Heart left ventricle (tissue), 16 donors: ENCODE measurements around the gene NAALADL2. TPM values are rescaled to one million over a fixed set of nuclear protein-coding genes. Genes with fewer than 3 reads are reported as not detected.

ENCODE experiments used
- ATAC-seq, 4 donors: fragments of 200-7000 bp; cut with Tn5 transposase; one replicate each; pipeline ENCODE4 v1.9.1; 2020 to 2022; ENCODE audit warnings: moderate library complexity in 4 of 4, mild to moderate bottlenecking in 3 of 4, moderate number of reproducible peaks in 1 of 4
- DNase-seq, 5 donors: peaks; one replicate each; pipeline ENCODE4 v3.0.0-alpha.2; 2020
- H3K27ac ChIP-seq, 12 donors: fragments of 200-600 bp; sonication (generic) in 4 of 12; one replicate each; pipeline versions ENCODE4 v1.5.0 to v1.8.0; 2016 to 2022; ENCODE audit warnings: mild to moderate bottlenecking in 2 of 12
- H3K27me3 ChIP-seq, 9 donors: fragments of 200-600 bp; sonication (generic) in 2 of 9; one replicate each; pipeline versions ENCODE4 v1.5.1 to v1.8.0; 2016 to 2022; ENCODE audit warnings: mild to moderate bottlenecking in 3 of 9
- H3K36me3 ChIP-seq, 9 donors: fragments of 200-600 bp; sonication (generic) in 2 of 9; one replicate each; pipeline versions ENCODE4 v1.5.0 to v1.8.0; 2018 to 2022; ENCODE audit warnings: mild to moderate bottlenecking in 2 of 9
- H3K4me1 ChIP-seq, 12 donors: fragments of 200-600 bp; sonication (generic) in 4 of 12; one replicate each; pipeline versions ENCODE4 v1.5.0 to v1.8.0; 2016 to 2022; ENCODE audit warnings: mild to moderate bottlenecking in 3 of 12
- H3K4me3 ChIP-seq, 12 donors: fragments of 200-600 bp; sonication (generic) in 4 of 12; one replicate each; pipeline versions ENCODE4 v1.5.0 to v1.8.0; 2017 to 2022; ENCODE audit warnings: mild to moderate bottlenecking in 9 of 12, moderate library complexity in 4 of 12
- H3K9me3 ChIP-seq, 12 donors: fragments of 200-600 bp; sonication (generic) in 4 of 12; one replicate each; pipeline versions ENCODE4 v1.5.0 to v1.8.0; 2016 to 2022; ENCODE audit warnings: mild to moderate bottlenecking in 1 of 12
- POLR2A ChIP-seq, 2 donors: fragments of 450-650 bp; IDR thresholded peaks; one replicate each; pipeline ENCODE4 v1.6.1; 2017; ENCODE audit warnings: antibody characterized with exemption in 2 of 2, mild to moderate bottlenecking in 2 of 2, moderate library complexity in 2 of 2
- WGBS, 4 donors: extraction: QIAGEN DNeasy Blood & Tissue Kit in 2 of 4; methylation state at CpG; one replicate each; pipeline versions ENCODE4 v1.1.5 to v1.1.7; 2013 to 2018; 5-methylcytosine and 5-hydroxymethylcytosine counted together
- intact Hi-C, 10 donors: fragments of 100-400 bp; cut with DNase I; formaldehyde crosslinking; loops; one replicate each; pipeline versions ENCODE4 v1.11.1 to v1.14.2; 2022
- polyA plus RNA-seq, 2 donors: library from polyadenylated mRNA; stranded (reverse); fragments of 200-250 nt; gene quantifications; one replicate each; pipeline ENCODE4 v1.2.3, GENCODE V29; 2013
- total RNA-seq, 9 donors: library from RNA; depleted of rRNA in 2 of 9; stranded (reverse); fragments of >200 nt in 2 of 9; fragmentation: NEBNext Ultra II Directional in 3 of 9; extraction: Animal tissue kit (Norgen Biotek cat#: 25700) in 3 of 9; gene quantifications; one replicate each; pipeline versions ENCODE4 v1.1.0 to v1.2.4, GENCODE V29; 2016 to 2023
- TF ChIP-seq, protein P1 (sequence below), 12 donors: fragments of 200-600 bp; sonication (generic) in 4 of 12; IDR thresholded peaks; one replicate each; pipeline versions ENCODE4 v1.5.0 to v1.8.0; 2018 to 2022; ENCODE audit warnings: antibody characterized with exemption in 12 of 12, mild to moderate bottlenecking in 5 of 12
- donor health status: ischemic (EF 13 %, LVEDD 7.1; RV severe dilation, severe dysfunction).
- donor health status: healthy with polysubstance abuse.
- donor health status: DM: no; HTN: yes; CAD: no.
- donor health status: DM: no; HTN: no; CAD: no.
- donor health status: ischemic (EF 25% LVEDD 6.9; RV normal size, moderate dysfunction).
- donor health status: ischemic (EF 25% LVEDD 5.7; RV mildly dilated, moderate dysfunction).
- donor health status: healthy.
- donor health status: DM: yes; HTN: yes; CAD: no.
- donor health status: ischemic (EF 35%, LVEDD 5.7; RV mildly dilated, moderate dysfunction).
- donor health status: nonischemic (EF 11% LVEDD 7.7; RV severe dilation, severe dysfunction).
- donor health status: DM: yes; HTN: yes; CAD: no.
- donor health status: PGD.
- donor health status: ischemic (EF 29% LVEDD 5.4; RV normal size, mild dysfunction).
- donor health status: nonischemic (EF 23%, LVEDD 6.1; RV moderate dilation, normal function).

NAALADL2 gene
- total and polyA plus RNA-seq, 11 donors, result 0.23 to 8.5 (median 3.0) TPM

DNA sequence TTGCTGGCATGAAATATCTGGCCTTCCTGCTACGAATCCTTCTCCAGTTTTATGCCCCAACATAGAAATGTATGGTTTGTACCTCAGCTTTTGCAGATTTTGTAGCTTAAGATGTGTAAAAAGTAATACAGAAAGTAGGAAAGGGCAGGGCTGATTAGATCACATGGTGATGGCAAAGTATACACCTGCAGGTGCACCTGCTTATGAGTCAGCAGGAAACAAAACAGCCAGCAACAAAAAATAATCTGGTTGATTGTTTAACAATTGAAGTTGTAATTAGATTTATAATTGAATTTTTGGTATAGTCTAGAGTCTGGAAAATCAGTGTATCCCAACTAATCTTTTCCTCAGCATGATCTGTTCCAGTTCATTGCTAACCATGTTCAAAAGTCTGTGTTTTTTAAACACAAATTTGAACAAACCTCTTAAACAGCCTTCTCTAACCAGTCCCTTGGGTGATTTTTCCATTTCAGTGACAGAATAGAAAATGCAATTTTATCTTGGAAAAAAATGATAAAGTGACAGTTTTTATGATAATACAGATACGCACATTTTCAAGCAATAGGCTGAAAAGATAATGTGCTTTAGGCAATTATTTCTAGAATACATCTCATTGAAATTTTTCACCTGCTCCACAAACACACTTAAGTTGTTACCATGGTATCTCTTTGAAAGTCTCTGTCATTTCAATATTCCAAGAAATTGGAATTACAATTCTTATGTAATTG, 477.4 kb downstream of the NAALADL2 start:
- Histone ChIP-seq H3K27ac (no peak overlapping the region), H3K4me1 (no peaks in the 10 kb centered on the region), H3K4me3 (no peak overlapping the region), H3K27me3 (no peaks in the 10 kb centered on the region), H3K36me3 (no peaks in the 10 kb centered on the region), H3K9me3 (no peaks in the 10 kb centered on the region)
- ATAC-seq (no peak), DNase-seq (no peak)
- TF ChIP-seq, protein P1, sequence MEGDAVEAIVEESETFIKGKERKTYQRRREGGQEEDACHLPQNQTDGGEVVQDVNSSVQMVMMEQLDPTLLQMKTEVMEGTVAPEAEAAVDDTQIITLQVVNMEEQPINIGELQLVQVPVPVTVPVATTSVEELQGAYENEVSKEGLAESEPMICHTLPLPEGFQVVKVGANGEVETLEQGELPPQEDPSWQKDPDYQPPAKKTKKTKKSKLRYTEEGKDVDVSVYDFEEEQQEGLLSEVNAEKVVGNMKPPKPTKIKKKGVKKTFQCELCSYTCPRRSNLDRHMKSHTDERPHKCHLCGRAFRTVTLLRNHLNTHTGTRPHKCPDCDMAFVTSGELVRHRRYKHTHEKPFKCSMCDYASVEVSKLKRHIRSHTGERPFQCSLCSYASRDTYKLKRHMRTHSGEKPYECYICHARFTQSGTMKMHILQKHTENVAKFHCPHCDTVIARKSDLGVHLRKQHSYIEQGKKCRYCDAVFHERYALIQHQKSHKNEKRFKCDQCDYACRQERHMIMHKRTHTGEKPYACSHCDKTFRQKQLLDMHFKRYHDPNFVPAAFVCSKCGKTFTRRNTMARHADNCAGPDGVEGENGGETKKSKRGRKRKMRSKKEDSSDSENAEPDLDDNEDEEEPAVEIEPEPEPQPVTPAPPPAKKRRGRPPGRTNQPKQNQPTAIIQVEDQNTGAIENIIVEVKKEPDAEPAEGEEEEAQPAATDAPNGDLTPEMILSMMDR (IDR thresholded peaks at IDR 0.05), result no peak
- TF ChIP-seq POLR2A (IDR thresholded peaks at IDR 0.05), result no peak
- intact Hi-C loops, result no loop called here
- WGBS, 4 donors, result 76 to 86% (median 78%) methylated on average over 2 of the region's 2 CpGs

DNA sequence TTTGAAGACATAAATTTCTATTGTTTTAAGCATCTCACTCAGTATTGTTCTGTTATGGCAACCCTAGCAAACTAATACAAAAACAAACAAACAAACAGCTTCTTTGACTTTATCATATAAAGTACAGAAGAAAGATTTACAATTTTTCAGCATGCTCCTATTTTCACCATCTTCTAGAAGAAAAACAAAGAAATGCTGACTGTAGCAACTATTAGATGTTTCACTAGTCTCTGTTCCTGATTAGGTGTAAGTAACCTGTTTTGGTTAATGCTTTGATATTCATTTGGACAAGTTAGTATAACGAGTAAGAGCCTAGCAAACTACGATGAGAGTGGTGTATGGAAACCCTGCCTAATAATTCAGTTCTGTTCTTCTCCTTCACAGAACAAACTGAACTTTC, 478.5 kb downstream of the NAALADL2 start:
- no peaks in the 10 kb centered on the region for H3K4me1 ChIP-seq
- intact Hi-C loops, result no loop called here
- ATAC-seq (no peak), DNase-seq (no peak)
- H3K9me3 ChIP-seq, result no peaks in the 10 kb centered on the region
- 81 to 87% (median 84%) methylated on average over 2 of the region's 2 CpGs for WGBS, 4 donors
- no peaks in the 10 kb centered on the region for H3K27me3 ChIP-seq
- H3K4me3 ChIP-seq, result no peak overlapping the region
- TF ChIP-seq, protein P1 (IDR thresholded peaks at IDR 0.05), result no peak
- TF ChIP-seq POLR2A (IDR thresholded peaks at IDR 0.05), result no peak
- no peaks in the 10 kb centered on the region for H3K36me3 ChIP-seq
- H3K27ac ChIP-seq, result no peak overlapping the region

DNA sequence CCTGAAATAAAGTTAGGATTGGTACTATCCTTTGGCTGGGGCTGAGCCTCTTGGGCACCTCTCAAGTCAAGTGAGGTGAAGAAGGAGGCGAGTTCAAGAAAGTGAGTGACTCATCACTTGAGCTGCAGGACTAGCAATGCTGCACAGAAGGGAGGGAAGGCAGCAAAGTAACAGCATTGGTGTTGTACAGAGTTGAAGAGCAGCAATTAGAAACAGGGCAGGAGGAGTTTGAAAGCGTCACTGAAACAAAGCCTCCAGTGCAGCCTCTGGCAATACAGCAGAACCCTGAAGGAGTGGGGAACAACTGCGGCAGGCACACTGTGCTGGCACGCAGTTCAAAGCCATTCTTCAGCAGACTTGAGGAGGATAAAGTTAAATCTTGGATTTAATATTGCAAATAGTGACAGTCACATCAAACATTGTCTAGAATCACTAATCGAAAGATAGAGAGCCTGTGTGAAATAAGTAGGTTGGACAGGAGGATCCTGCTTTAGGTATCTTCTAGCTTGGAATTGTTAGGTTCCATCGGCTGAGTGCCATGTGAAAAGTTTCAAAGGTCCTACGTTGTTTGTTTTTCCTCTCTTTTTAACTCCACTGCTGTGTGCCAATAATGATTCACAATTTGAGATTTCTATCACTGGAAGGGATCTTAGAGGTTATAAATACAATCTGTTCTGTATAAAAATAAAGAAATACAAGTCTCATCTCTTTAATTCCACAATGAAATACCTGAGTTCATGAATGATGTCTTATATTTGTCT, 479.8 kb downstream of the NAALADL2 start:
- Histone ChIP-seq H3K9me3 (no peaks in the 10 kb centered on the region), H3K27me3 (no peaks in the 10 kb centered on the region), H3K27ac (no peak overlapping the region), H3K4me3 (no peak overlapping the region), H3K4me1 (no peaks in the 10 kb centered on the region), H3K36me3 (no peaks in the 10 kb centered on the region)
- intact Hi-C loops, result no loop called here
- WGBS, 4 donors, result 69 to 78% (median 72%) methylated on average over 7 of the region's 7 CpGs
- DNase-seq (peak in 1 of 5 donors; percentile 21), ATAC-seq (peak in 2 of 4 donors; percentile 52 to 58)
- TF ChIP-seq, protein P1 (IDR thresholded peaks at IDR 0.05), result no peak
- no peak for TF ChIP-seq POLR2A (IDR thresholded peaks at IDR 0.05)

DNA sequence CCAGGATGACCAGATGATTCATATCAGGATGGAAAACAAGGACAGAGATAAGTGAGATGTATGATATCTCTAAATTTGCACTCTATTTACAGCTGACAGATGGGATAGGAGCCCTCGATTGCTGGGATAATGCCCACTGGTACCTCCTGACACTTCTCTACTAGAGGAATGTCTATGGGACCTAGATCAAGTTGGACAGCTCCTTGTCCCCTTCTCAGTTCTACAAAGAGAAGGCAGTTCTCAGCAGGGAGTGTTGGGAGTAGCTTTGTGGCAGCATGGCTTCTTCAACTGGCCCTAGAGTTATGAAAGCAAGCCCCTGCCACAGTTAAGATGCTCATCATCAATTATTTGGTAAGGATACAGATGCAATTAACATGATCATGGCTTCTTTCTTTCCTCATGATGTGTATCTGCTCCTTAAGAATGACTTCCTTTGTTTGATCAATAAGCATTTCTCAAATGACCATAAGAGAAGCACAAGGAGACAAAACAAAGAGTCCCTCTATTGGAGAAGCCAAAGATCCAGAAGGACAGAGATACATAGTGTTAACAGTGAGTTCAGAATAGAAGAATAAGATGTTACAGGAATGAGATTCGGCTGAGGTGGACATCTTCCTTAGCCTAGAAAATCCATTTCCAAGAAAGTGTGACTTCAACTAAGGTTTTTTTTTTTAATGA, 481.3 kb downstream of the NAALADL2 start:
- H3K36me3 ChIP-seq, result no peaks in the 10 kb centered on the region
- intact Hi-C loops, result no loop called here
- DNase-seq (no peak), ATAC-seq (no peak)
- no peaks in the 10 kb centered on the region for H3K9me3 ChIP-seq
- H3K4me3 ChIP-seq, result no peak overlapping the region
- no peaks in the 10 kb centered on the region for H3K27me3 ChIP-seq
- H3K4me1 ChIP-seq, result no peaks in the 10 kb centered on the region
- H3K27ac ChIP-seq, result no peak overlapping the region
- no peak for TF ChIP-seq POLR2A (IDR thresholded peaks at IDR 0.05)
- TF ChIP-seq, protein P1 (IDR thresholded peaks at IDR 0.05), result no peak
- whole genome bisulfite sequencing, 4 donors, result 74 to 88% (median 81%) methylated on average over 2 of the region's 2 CpGs
